ENCODE results near the gene SOCS6.

The SOCS6 gene

DNA sequence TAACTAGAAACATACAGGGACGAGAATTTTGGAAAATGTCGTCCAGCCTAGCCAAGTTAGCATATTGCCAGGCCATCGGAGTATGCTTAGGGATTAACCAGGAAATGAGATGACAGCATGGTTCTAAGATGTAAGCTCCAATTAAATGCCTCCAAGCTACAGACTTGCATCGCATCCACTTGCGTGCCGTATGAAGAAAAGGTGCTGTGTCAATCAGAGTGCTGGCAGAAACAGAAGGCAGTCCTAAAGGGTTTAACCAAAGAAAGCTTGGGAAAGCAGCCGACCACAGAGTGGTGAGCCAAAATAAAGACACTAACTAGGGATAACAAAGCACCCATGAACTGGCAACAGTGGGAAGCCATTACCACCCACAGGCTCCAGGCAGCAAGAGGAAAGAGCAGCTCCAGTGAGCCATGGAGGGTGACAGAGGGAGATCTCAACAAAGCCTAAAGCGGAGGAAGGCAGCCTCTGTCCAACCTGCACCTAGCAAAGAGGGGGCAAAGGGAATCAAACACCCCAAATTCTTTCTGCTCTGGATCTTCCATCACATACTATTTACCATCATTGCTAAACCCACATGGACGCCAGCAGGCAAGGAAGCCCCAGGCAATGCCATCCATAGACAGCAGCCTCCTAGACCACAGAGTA lies 27.6 kb upstream of the SOCS6 start:
- no peak overlapping the region for H3K4me3 ChIP-seq (ENCODE audit: insufficient read depth, low read depth, low read length)
- 86 to 87% methylated on average over 8 to 9 of the region's 9 CpGs for WGBS, 2 experiments
- H3K27me3 ChIP-seq (ENCODE audit: control insufficient read depth, insufficient read depth, low read length, poor library complexity, severe bottlenecking) = no peaks in the 10 kb centered on the region
- no peak overlapping the region for H3K27ac ChIP-seq (ENCODE audit: insufficient read depth, low read depth, low read length, poor library complexity, severe bottlenecking)
- H3K36me3 ChIP-seq (ENCODE audit: control insufficient read depth, insufficient read depth, low read length) = no peaks in the 10 kb centered on the region
- no peaks in the 10 kb centered on the region for H3K9me3 ChIP-seq (ENCODE audit: control insufficient read depth, low read length)
- no peaks in the 10 kb centered on the region for H3K4me1 ChIP-seq (ENCODE audit: control insufficient read depth, insufficient read depth, low read length)

GRCh38 chr18:70263336-70263735 lies 25.5 kb upstream of the SOCS6 start:
- 71 to 84% methylated on average over 2 to 3 of the region's 3 CpGs for WGBS, 2 experiments
- H3K4me1 ChIP-seq (ENCODE audit: control insufficient read depth, insufficient read depth, low read length) = no peaks in the 10 kb centered on the region
- no peak overlapping the region for H3K4me3 ChIP-seq (ENCODE audit: insufficient read depth, low read depth, low read length)
- H3K9me3 ChIP-seq (ENCODE audit: control insufficient read depth, low read length) = no peaks in the 10 kb centered on the region
- no peak overlapping the region for H3K27ac ChIP-seq (ENCODE audit: insufficient read depth, low read depth, low read length, poor library complexity, severe bottlenecking)
- no peaks in the 10 kb centered on the region for H3K36me3 ChIP-seq (ENCODE audit: control insufficient read depth, insufficient read depth, low read length)
- no peaks in the 10 kb centered on the region for H3K27me3 ChIP-seq (ENCODE audit: control insufficient read depth, insufficient read depth, low read length, poor library complexity, severe bottlenecking)

GRCh38 chr18:70271742-70272141 lies 17.1 kb upstream of the SOCS6 start:
- H3K27me3 ChIP-seq (ENCODE audit: control insufficient read depth, insufficient read depth, low read length, poor library complexity, severe bottlenecking) = no peaks in the 10 kb centered on the region
- no peaks in the 10 kb centered on the region for H3K36me3 ChIP-seq (ENCODE audit: control insufficient read depth, insufficient read depth, low read length)
- no peak overlapping the region for H3K27ac ChIP-seq (ENCODE audit: insufficient read depth, low read depth, low read length, poor library complexity, severe bottlenecking)
- WGBS, 2 experiments = 93 to 94% methylated on average over 3 of the region's 3 CpGs
- H3K4me3 ChIP-seq (ENCODE audit: insufficient read depth, low read depth, low read length) = no peak overlapping the region
- H3K4me1 ChIP-seq (ENCODE audit: control insufficient read depth, insufficient read depth, low read length) = no peaks in the 10 kb centered on the region
- no peaks in the 10 kb centered on the region for H3K9me3 ChIP-seq (ENCODE audit: control insufficient read depth, low read length)

DNA sequence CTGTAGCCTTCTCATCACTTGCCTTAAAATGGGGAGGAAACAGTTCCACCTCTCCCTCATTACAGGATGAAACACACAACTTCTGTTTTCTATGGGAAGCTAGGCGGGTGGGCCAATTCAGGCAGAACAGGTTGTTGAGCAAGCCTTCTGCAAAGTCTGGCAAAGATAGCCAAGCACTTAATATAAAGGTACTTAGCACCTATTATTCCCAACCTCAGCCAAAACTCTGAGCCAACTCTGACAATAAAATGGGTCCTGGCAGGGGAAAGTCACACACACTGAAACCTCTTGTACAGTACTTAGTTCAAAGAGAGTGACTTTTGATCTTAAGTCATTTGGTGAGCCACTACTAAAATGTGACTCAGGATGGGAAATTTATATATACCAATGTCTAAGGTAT lies 15.8 kb upstream of the SOCS6 start:
- Histone ChIP-seq H3K4me3 (ENCODE audit: insufficient read depth, low read depth, low read length) (no peak overlapping the region), H3K27ac (ENCODE audit: insufficient read depth, low read depth, low read length, poor library complexity, severe bottlenecking) (no peak overlapping the region), H3K9me3 (ENCODE audit: control insufficient read depth, low read length) (no peaks in the 10 kb centered on the region), H3K36me3 (ENCODE audit: control insufficient read depth, insufficient read depth, low read length) (no peaks in the 10 kb centered on the region), H3K4me1 (ENCODE audit: control insufficient read depth, insufficient read depth, low read length) (no peaks in the 10 kb centered on the region), H3K27me3 (ENCODE audit: control insufficient read depth, insufficient read depth, low read length, poor library complexity, severe bottlenecking) (no peaks in the 10 kb centered on the region)
- WGBS, 2 experiments = 87 to 88% methylated on average over 1 of the region's 1 CpG

- H3K4me3 ChIP-seq (ENCODE audit: insufficient read depth, low read depth, low read length) = no peak overlapping the region
- WGBS, 2 experiments = 85 to 89% methylated on average over 5 of the region's 5 CpGs
- H3K27me3 ChIP-seq (ENCODE audit: control insufficient read depth, insufficient read depth, low read length, poor library complexity, severe bottlenecking) = no peaks in the 10 kb centered on the region
- H3K9me3 ChIP-seq (ENCODE audit: control insufficient read depth, low read length) = no peaks in the 10 kb centered on the region
- H3K27ac ChIP-seq (ENCODE audit: insufficient read depth, low read depth, low read length, poor library complexity, severe bottlenecking) = no peak overlapping the region
- no peaks in the 10 kb centered on the region for H3K36me3 ChIP-seq (ENCODE audit: control insufficient read depth, insufficient read depth, low read length)
- no peaks in the 10 kb centered on the region for H3K4me1 ChIP-seq (ENCODE audit: control insufficient read depth, insufficient read depth, low read length)
Measured at GRCh38 chr18:70276416-70277191, 12.2 kb upstream of the SOCS6 start.

DNA sequence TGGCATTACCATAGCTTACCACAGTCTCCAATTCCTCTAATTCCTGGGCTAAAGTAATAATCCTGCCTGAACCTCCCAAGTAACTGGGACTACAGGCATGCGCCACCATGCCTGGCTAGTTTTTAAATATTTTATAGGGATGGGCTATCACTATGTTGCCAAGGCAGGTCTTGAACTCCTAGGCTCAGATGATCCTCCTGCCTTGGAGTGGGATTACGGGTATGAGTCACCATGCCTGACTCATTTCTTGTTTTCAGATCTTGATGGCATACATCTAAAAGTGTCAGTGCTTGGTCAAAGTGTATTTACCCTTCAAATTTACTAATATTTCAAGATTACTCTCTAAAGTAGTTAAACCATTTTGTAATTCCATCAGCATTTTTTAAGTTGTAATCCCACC lies 9.4 kb upstream of the SOCS6 start:
- Histone ChIP-seq H3K36me3 (ENCODE audit: control insufficient read depth, insufficient read depth, low read length) (no peaks in the 10 kb centered on the region), H3K27ac (ENCODE audit: insufficient read depth, low read depth, low read length, poor library complexity, severe bottlenecking) (no peak overlapping the region), H3K4me1 (ENCODE audit: control insufficient read depth, insufficient read depth, low read length) (no peaks in the 10 kb centered on the region), H3K9me3 (ENCODE audit: control insufficient read depth, low read length) (no peaks in the 10 kb centered on the region), H3K4me3 (ENCODE audit: insufficient read depth, low read depth, low read length) (no peak overlapping the region), H3K27me3 (ENCODE audit: control insufficient read depth, insufficient read depth, low read length, poor library complexity, severe bottlenecking) (no peaks in the 10 kb centered on the region)
- 94 to 96% methylated on average over 2 of the region's 2 CpGs for WGBS, 2 experiments

DNA sequence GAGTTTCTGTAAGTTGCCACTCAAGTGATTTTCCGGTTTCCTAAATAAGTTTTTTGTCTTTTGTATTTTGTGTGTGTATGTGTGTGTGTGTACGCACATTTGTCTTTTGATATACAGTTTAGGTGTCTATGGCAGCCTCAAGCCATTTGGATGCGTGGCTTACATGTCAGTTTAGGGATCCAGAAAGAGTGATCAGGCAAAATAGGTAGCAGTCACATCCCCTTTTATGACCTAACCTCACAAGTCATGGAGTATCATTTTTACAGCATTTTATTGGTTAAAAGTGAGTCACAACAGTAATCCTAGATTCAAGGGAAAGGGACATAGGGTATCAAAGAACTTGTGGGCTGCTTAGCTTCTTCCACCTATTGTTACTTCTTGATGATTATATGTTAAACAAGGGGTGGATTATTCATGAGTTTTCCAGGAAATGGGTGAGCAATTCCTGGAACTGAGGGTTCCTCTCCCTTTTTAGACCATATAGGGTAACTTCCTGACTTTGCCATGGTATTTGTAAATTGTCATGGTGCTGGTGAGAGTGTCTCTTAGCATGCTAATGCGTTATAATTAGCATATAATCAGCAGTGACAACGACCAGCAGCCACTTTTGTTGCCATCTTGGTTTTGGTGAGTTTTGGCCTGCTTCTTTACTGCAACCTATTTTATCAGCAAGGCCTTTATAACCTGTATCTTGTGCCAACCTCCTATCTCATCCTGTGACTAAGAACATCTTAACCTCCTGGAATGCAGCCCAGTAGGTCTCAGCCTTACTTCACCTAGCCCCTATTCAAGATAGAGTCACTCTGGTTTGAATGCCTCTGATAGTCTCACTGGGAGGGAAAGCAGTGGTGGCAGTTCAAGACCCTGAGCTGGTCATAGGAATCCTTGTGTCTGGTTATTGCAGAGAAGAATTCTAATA lies 8.6 kb upstream of the SOCS6 start:
- H3K27me3 ChIP-seq (ENCODE audit: control insufficient read depth, insufficient read depth, low read length, poor library complexity, severe bottlenecking) = no peaks in the 10 kb centered on the region
- no peaks in the 10 kb centered on the region for H3K4me1 ChIP-seq (ENCODE audit: control insufficient read depth, insufficient read depth, low read length)
- 89 to 91% methylated on average over 5 of the region's 5 CpGs for WGBS, 2 experiments
- no peak overlapping the region for H3K4me3 ChIP-seq (ENCODE audit: insufficient read depth, low read depth, low read length)
- no peaks in the 10 kb centered on the region for H3K9me3 ChIP-seq (ENCODE audit: control insufficient read depth, low read length)
- no peaks in the 10 kb centered on the region for H3K36me3 ChIP-seq (ENCODE audit: control insufficient read depth, insufficient read depth, low read length)
- H3K27ac ChIP-seq (ENCODE audit: insufficient read depth, low read depth, low read length, poor library complexity, severe bottlenecking) = no peak overlapping the region

- no peak overlapping the region for H3K4me3 ChIP-seq (ENCODE audit: insufficient read depth, low read depth, low read length)
- no peaks in the 10 kb centered on the region for H3K4me1 ChIP-seq (ENCODE audit: control insufficient read depth, insufficient read depth, low read length)
- H3K9me3 ChIP-seq (ENCODE audit: control insufficient read depth, low read length) = no peaks in the 10 kb centered on the region
- peaks cover 4% of the 10 kb centered on the region for H3K27me3 ChIP-seq (ENCODE audit: control insufficient read depth, insufficient read depth, low read length, poor library complexity, severe bottlenecking)
- 92 to 96% methylated on average over 2 of the region's 2 CpGs for WGBS, 2 experiments
- H3K27ac ChIP-seq (ENCODE audit: insufficient read depth, low read depth, low read length, poor library complexity, severe bottlenecking) = no peak overlapping the region
- H3K36me3 ChIP-seq (ENCODE audit: control insufficient read depth, insufficient read depth, low read length) = no peaks in the 10 kb centered on the region
Measured at GRCh38 chr18:70284976-70285620, 3.7 kb upstream of the SOCS6 start.

- 92 to 99% methylated on average over 2 of the region's 2 CpGs for WGBS, 2 experiments
- Histone ChIP-seq H3K27me3 (ENCODE audit: control insufficient read depth, insufficient read depth, low read length, poor library complexity, severe bottlenecking) (peaks cover 4% of the 10 kb centered on the region), H3K4me3 (ENCODE audit: insufficient read depth, low read depth, low read length) (no peak overlapping the region), H3K9me3 (ENCODE audit: control insufficient read depth, low read length) (no peaks in the 10 kb centered on the region), H3K27ac (ENCODE audit: insufficient read depth, low read depth, low read length, poor library complexity, severe bottlenecking) (no peak overlapping the region), H3K4me1 (ENCODE audit: control insufficient read depth, insufficient read depth, low read length) (peaks cover 10% of the 10 kb centered on the region), H3K36me3 (ENCODE audit: control insufficient read depth, insufficient read depth, low read length) (no peaks in the 10 kb centered on the region)
Measured at GRCh38 chr18:70287731-70288130, 1.1 kb upstream of the SOCS6 start.

All from ectodermal cell (in vitro differentiated cells).